ENCODE results near the gene ENGASE. TPM values are rescaled to one million over a fixed set of nuclear protein-coding genes. Genes with fewer than 3 reads are reported as not detected.

Gene ENGASE
- total and polyA plus RNA-seq, 2 donors (not counting 1 experiment from before 2014, with no cell fraction given): 3.6 to 14.9 TPM

DNA sequence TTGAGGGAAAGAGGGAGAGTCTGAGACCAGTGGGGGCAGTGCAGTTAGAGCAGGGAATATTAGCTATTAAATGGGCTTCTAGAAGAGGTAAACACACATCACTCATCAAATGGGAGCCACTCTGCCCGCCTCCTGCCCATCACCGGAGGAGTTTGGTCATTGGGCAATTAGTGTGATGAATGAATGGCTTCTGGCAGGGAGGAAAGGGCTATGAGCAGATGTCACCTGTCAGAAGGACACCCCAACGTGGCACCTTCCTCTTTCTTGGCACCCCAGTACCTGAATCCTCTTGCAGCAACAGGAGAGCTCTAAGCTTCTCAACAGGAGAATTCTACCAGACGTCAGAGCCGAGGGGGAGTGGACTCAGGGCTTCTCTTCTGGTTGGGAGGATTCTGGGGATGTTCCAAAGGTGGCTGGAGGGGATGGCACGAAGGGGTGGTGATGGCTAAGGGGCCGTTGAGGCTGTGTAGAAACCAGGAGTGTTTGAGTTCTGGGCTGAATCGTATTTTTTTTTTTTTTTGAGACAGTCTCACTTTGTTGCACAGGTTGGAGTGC, 39.6 kb upstream of the ENGASE start:
- Histone ChIP-seq H3K9me3 (ENCODE audit: control insufficient read depth, insufficient read depth, low read depth, low read length) (no peaks in the 10 kb centered on the region), H3K4me2 (ENCODE audit: extremely low read depth, insufficient read depth, low read length) (no peak overlapping the region), H3K27me3 (ENCODE audit: control insufficient read depth, insufficient read depth, low read length) (no peaks in the 10 kb centered on the region), H3K4me1 (ENCODE audit: control insufficient read depth, extremely low read depth, insufficient read depth, low read length) (peaks cover 20% of the 10 kb centered on the region), H4K20me1 (ENCODE audit: control insufficient read depth, extremely low read depth, insufficient read depth, low read length) (no peaks in the 10 kb centered on the region), H3K9ac (ENCODE audit: insufficient read depth, low read length) (no peak overlapping the region), H3K4me3 (replicated peaks in 1 of 4; ENCODE audit: control extremely low read depth in 1 of 4, insufficient read depth in 1 of 4, low read depth in 3 of 4, low read length in 4 of 4) (no peak overlapping the region), H3K79me2 (ENCODE audit: control insufficient read depth, insufficient read depth, low read length) (no peaks in the 10 kb centered on the region), H3K27ac (ENCODE audit: insufficient read depth, low read length) (no peak overlapping the region), H2AFZ (ENCODE audit: low read length) (no peak overlapping the region), H3K36me3 (ENCODE audit: control insufficient read depth, insufficient read depth, low read length) (no peaks in the 10 kb centered on the region)
- TF ChIP-seq EZH2 (IDR thresholded peaks at IDR 0.05; ENCODE audit: low read length, missing control alignments) (no peak), CTCF (conservative IDR thresholded peaks at IDR 0.05 in 1 of 2, IDR thresholded peaks at IDR 0.05 in 1 of 2; ENCODE audit: low read depth in 1 of 2, low read length in 2 of 2) (no peak)
- DNase-seq (ENCODE audit: low read depth in 2 of 2): no peak

- Histone ChIP-seq H4K20me1 (ENCODE audit: control insufficient read depth, extremely low read depth, insufficient read depth, low read length) (no peaks in the 10 kb centered on the region), H3K4me2 (ENCODE audit: extremely low read depth, insufficient read depth, low read length) (no peak overlapping the region), H3K9ac (ENCODE audit: insufficient read depth, low read length) (no peak overlapping the region), H3K36me3 (ENCODE audit: control insufficient read depth, insufficient read depth, low read length) (no peaks in the 10 kb centered on the region), H3K79me2 (ENCODE audit: control insufficient read depth, insufficient read depth, low read length) (no peaks in the 10 kb centered on the region), H3K4me3 (replicated peaks in 1 of 4; ENCODE audit: control extremely low read depth in 1 of 4, insufficient read depth in 1 of 4, low read depth in 3 of 4, low read length in 4 of 4) (no peak overlapping the region), H3K27me3 (ENCODE audit: control insufficient read depth, insufficient read depth, low read length) (no peaks in the 10 kb centered on the region), H2AFZ (ENCODE audit: low read length) (no peak overlapping the region), H3K9me3 (ENCODE audit: control insufficient read depth, insufficient read depth, low read depth, low read length) (no peaks in the 10 kb centered on the region), H3K27ac (ENCODE audit: insufficient read depth, low read length) (no peak overlapping the region), H3K4me1 (ENCODE audit: control insufficient read depth, extremely low read depth, insufficient read depth, low read length) (peaks cover 20% of the 10 kb centered on the region)
- TF ChIP-seq CTCF (conservative IDR thresholded peaks at IDR 0.05 in 1 of 2, IDR thresholded peaks at IDR 0.05 in 1 of 2; ENCODE audit: low read depth in 1 of 2, low read length in 2 of 2): no peak
- no peak for DNase-seq (ENCODE audit: low read depth in 2 of 2)
Measured at GRCh38 chr17:79035686-79036085, 38.9 kb upstream of the ENGASE start.

- Histone ChIP-seq H3K36me3 (ENCODE audit: control insufficient read depth, insufficient read depth, low read length) (no peaks in the 10 kb centered on the region), H3K9me3 (ENCODE audit: control insufficient read depth, insufficient read depth, low read depth, low read length) (no peaks in the 10 kb centered on the region), H3K79me2 (ENCODE audit: control insufficient read depth, insufficient read depth, low read length) (no peaks in the 10 kb centered on the region), H3K4me1 (ENCODE audit: control insufficient read depth, extremely low read depth, insufficient read depth, low read length) (peaks cover 20% of the 10 kb centered on the region), H3K27me3 (ENCODE audit: control insufficient read depth, insufficient read depth, low read length) (no peaks in the 10 kb centered on the region), H2AFZ (ENCODE audit: low read length) (no peak overlapping the region), H4K20me1 (ENCODE audit: control insufficient read depth, extremely low read depth, insufficient read depth, low read length) (no peaks in the 10 kb centered on the region), H3K4me3 (replicated peaks in 1 of 4; ENCODE audit: control extremely low read depth in 1 of 4, insufficient read depth in 1 of 4, low read depth in 3 of 4, low read length in 4 of 4) (no peak overlapping the region), H3K27ac (ENCODE audit: insufficient read depth, low read length) (peak overlapping the region; percentile 13), H3K4me2 (ENCODE audit: extremely low read depth, insufficient read depth, low read length) (no peak overlapping the region), H3K9ac (ENCODE audit: insufficient read depth, low read length) (no peak overlapping the region)
- DNase-seq (ENCODE audit: low read depth in 2 of 2): no peak
- TF ChIP-seq CTCF (conservative IDR thresholded peaks at IDR 0.05 in 1 of 2, IDR thresholded peaks at IDR 0.05 in 1 of 2; ENCODE audit: low read depth in 1 of 2, low read length in 2 of 2) (no peak), EZH2 (IDR thresholded peaks at IDR 0.05; ENCODE audit: low read length, missing control alignments) (no peak)
Measured at GRCh38 chr17:79036181-79036580, 38.4 kb upstream of the ENGASE start.
